Tibial nerve (tissue), 3 donors: ENCODE measurements around the gene FOS.

Source experiments
- CTCF ChIP-seq, 5 experiments: fragments of 200-600 bp in 3 of 5; fragments of 450-650 bp in 2 of 5; sonication (generic) in 3 of 5; IDR thresholded peaks; one replicate each; pipeline ENCODE4 v1.5.1; 2016 to 2019; ENCODE audit warnings: antibody characterized with exemption in 5 of 5, mild to moderate bottlenecking in 3 of 5, moderate library complexity in 2 of 5
- POLR2A ChIP-seq, 2 donors: fragments of 450-650 bp; IDR thresholded peaks; one replicate each; pipeline ENCODE4 v1.6.1; 2017; ENCODE audit warnings: antibody characterized with exemption in 2 of 2, mild to moderate bottlenecking in 2 of 2, moderate library complexity in 2 of 2

GRCh38 chr14:75262641-75263040 lies 16.0 kb upstream of the FOS start:
- TF ChIP-seq POLR2A (IDR thresholded peaks at IDR 0.05) (no peak), CTCF (IDR thresholded peaks at IDR 0.05) (no peak)
